ENCODE results near the gene TIMM17A. TPM values are rescaled to one million over a fixed set of nuclear protein-coding genes. Genes with fewer than 3 reads are reported as not detected.
A peak's percentile ranks its signal among the peaks of the same experiment; 100 is the strongest.

TIMM17A gene
- total and polyA plus RNA-seq, 2 of the 4 experiments (the other 2 are of a cell fraction): 80.4 to 87.3 TPM

GRCh38 chr1:201921952-201922558, 33.2 kb upstream of the TIMM17A start:
- H3K27ac ChIP-seq (ENCODE audit: insufficient read depth, low read length): no peak overlapping the region
- in situ Hi-C loops (cut with MboI; ENCODE audit: low sequenced_read_pairs) (no loop called here), dilution Hi-C loops (cut with HindIII; ENCODE audit: low sequenced_read_pairs, unreplicated experiment) (no loop called here), intact Hi-C loops (cut with micrococcal nuclease) (no loop called here)
- ATAC-seq (ENCODE audit: low read depth) (no peak), DNase-seq (no peak)
- no CpG with 5 or more reads among the region's 3 CpGs for WGBS, 2 experiments (ENCODE audit: extremely low coverage in 2 of 2, insufficient read length in 1 of 2)
- no peak overlapping the region for H4K91ac ChIP-seq (ENCODE audit: insufficient read depth, low read depth, low read length)
- H2BK120ac ChIP-seq (ENCODE audit: low read depth, low read length): no peak overlapping the region
- H3K4me3 ChIP-seq (ENCODE audit: insufficient read depth, low read depth, low read length): no peak overlapping the region
- peaks cover 16% of the 10 kb centered on the region for H3K36me3 ChIP-seq (ENCODE audit: control insufficient read depth, insufficient read depth, low read length)
- no peak overlapping the region for H3K18ac ChIP-seq (ENCODE audit: low read depth, low read length)
- peaks cover 12% of the 10 kb centered on the region for H3K9me1 ChIP-seq (ENCODE audit: insufficient read depth, low read length)
- TF ChIP-seq CTCF (conservative IDR thresholded peaks at IDR 0.05; ENCODE audit: low read depth, low read length): no peak
- peak; percentile 76 for TF ChIP-seq MAFK (IDR thresholded peaks at IDR 0.05; ENCODE audit: low read depth, low read length)
- peak; percentile 98 for TF ChIP-seq NFE2L2 (IDR thresholded peaks at IDR 0.05; ENCODE audit: low read depth, low read length)
- CTCF ChIA-PET: no interaction called here
- H2BK20ac ChIP-seq (ENCODE audit: low read depth, low read length): no peak overlapping the region
- H2AK5ac ChIP-seq (ENCODE audit: low read depth, low read length): no peak overlapping the region
- peak overlapping the region; percentile 35 for H2BK5ac ChIP-seq (ENCODE audit: low read depth, low read length, poor library complexity, severe bottlenecking)
- no TSS peak for BruUV-seq (replicated peaks)
- H3K4me2 ChIP-seq (ENCODE audit: low read depth, low read length): no peak overlapping the region
- H3K9ac ChIP-seq (ENCODE audit: low read depth, low read length): no peak overlapping the region
- H2AK9ac ChIP-seq (replicated peaks; ENCODE audit: low read depth, low read length, poor library complexity): no peak overlapping the region
- POLR2A ChIA-PET (ENCODE audit: unreplicated experiment): no interaction called here
- no peak overlapping the region for H2AFZ ChIP-seq (replicated peaks; ENCODE audit: low read length, poor library complexity)
- no peak overlapping the region for H2BK15ac ChIP-seq (ENCODE audit: low read depth, low read length)
- H3K4me1 ChIP-seq (ENCODE audit: control insufficient read depth, insufficient read depth, low read length): peaks cover 21% of the 10 kb centered on the region
- no peak overlapping the region for H4K8ac ChIP-seq (ENCODE audit: low read depth in 2 of 2, low read length in 2 of 2)
- no peak overlapping the region for H3K14ac ChIP-seq (replicated peaks; ENCODE audit: low read depth, low read length)
- peaks cover 3% of the 10 kb centered on the region; the same call in 1 of the 2 replicates for H4K20me1 ChIP-seq (ENCODE audit: insufficient read depth, low read length)
- H3K9me3 ChIP-seq (ENCODE audit: control insufficient read depth, insufficient read depth, low read length): no peaks in the 10 kb centered on the region
- no peak overlapping the region for H3K56ac ChIP-seq (ENCODE audit: extremely low read depth, insufficient read depth, low read length)
- no peak overlapping the region for H4K5ac ChIP-seq (ENCODE audit: low read depth, low read length)
- peaks cover 37 to 56% of the 10 kb centered on the region in 2 experiments for H3K79me1 ChIP-seq (ENCODE audit: low read depth in 1 of 2, low read length in 2 of 2)
- 0 out of 2 replicates have a peak overlapping the region, but pooled peaks have one; percentile 12 for H3K4ac ChIP-seq (ENCODE audit: low read depth, low read length)
- H3K27me3 ChIP-seq (ENCODE audit: control insufficient read depth, insufficient read depth, low read length): no peaks in the 10 kb centered on the region
- no peak overlapping the region for H3K23ac ChIP-seq (ENCODE audit: low read depth, low read length)

Data from IMR-90 (cell line).